HS-27A (cell line): ENCODE results near the gene RPUSD2.
"Not testable (repeated sequence)": the region's sequence is repeated elsewhere in the genome, so short reads cannot be mapped to it uniquely, and the experiment has no call there.

ENCODE experiments used
- DNase-seq: peaks from one replicate; pipeline ENCODE4 v3.0.0-alpha.2; 2012; ENCODE audit warnings: low read depth, missing footprints

Gene RPUSD2

DNA sequence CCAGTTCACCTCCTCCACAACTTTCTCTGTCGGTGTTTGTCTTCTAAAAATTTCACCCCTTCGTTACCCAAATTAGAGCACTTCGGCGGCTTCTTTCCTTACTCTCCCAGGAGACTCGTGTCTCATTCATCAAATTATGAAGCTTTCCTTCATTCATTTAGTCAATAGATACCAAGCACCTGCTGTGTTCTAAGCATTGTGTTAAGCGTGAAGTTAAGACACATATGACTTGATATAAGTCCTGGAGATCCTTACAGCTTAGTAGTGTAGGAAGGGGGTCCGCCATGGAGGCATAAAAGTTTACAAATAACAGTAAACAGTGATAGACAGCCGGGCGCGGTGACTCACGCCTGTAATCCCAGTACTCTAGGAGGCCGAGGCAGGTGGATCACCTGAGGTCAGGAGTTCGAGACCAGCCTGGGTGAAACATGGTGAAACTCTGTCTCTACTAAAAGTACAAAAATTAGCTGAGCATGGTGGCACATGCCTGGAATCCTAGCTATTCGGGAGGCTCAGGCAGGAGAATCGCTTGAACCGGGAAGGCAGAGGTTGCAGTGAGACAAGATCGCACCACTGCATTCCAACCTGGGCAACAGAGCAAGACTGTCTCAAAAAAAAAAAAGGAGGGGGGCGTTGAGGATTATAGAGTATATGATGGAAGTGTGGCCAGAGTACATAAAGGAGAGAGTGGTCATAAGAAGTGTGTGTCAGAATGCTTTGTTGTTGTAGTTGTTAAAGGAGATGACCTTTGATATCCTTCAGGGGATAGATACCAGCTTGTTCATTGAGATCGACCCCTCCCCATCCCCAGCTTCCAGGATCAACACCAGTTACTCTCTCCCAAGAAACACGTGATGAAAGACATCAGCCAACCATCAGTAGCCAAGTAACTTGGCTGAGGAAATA lies 3.5 kb upstream of the RPUSD2 start:
- no peak for DNase-seq

DNA sequence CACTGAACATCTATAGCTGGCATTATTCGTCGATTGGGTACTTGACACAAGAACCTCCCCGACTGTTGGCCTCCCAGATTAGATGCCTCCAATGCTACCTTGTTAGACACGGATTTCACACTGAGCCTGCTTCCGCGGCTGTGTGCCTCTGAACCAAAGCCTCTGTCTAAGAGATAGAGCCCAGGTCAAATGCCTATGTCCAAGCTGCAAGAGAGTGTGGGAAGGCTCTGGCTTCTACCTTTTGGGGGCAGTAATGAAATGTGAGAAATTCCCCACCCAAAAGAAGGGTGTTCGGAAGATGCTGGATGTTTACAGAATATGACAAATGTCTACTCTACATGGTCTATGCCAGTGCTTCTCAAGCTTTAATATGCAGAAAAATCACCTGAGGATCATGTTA lies 2.0 kb upstream of the RPUSD2 start:
- no peak for DNase-seq

DNA sequence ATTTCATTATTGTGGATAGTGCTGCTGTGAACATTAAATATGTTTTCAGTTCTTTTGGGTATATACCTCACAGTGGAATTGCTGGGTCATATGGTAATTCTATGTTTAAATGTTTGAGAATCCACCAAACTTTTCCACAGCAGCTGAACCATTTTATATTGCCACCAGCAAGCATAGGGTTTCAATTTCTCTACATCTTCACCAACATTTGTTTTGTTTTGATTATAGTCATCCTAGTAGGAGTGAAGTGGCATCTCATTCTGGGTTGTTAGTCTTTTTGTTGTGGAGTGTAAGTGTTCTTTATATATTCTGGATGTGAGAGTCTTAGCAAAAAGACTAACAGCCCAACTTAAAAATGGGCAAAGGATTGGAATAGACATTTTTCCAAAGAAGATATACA lies 6.0 kb downstream of the RPUSD2 start:
- DNase-seq, result no peak

DNA sequence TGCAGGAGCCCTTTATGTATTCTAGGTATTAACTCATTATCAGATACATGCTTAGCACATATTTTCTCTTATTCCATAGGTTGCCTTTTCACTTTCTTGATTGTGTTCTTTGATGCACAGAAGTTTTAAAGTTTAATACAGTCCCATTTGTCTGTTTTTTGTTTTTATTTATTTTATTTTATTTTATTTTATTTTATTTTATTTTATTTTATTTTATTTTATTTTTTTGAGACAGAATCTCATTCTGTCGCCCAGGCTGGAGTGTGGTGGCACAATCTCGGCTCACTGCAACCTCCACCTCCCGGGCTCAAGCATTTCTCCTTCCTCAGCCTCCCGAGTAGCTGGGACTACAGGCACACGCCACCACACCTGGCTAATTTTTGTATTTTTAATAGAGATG lies 7.8 kb downstream of the RPUSD2 start:
- not testable (repeated sequence) for DNase-seq

DNA sequence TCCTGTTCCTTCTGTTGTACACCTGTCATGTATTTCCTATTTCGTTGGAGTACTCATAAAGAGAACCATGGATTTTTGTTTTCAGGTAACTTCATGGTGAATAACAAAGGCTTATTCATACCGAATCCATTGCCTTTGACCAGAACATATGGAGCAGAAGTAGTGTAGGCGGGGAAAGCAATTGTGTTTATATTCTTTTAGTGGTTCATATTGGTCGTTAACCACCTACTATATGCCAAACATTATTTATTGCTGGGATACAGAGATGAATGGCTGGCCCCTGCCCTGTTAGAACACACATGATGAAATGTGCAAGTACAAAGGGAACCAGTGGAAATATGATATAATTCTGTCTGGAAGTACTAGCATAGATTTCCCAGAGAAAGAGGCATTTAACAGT lies 9.8 kb downstream of the RPUSD2 start:
- no peak for DNase-seq

DNA sequence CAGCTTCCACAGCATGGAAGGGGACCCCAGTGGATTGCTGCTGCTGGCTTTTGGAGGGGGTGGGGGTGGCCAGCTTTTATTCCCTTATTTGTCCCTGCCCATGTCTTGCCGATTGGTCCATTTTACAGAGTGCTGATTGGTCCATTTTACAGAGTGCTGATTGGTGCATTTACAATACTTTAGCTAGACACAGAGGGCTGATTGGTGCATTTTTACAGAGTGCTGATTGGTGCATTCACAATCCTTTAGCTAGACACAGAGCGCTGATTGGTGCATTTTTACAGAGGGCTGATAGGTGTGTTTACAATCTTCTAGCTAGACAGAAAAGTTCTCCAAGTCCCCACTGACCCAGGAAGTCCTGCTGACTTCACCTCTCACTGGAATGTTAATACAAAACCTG lies 12.7 kb downstream of the RPUSD2 start:
- not testable (repeated sequence) for DNase-seq

DNA sequence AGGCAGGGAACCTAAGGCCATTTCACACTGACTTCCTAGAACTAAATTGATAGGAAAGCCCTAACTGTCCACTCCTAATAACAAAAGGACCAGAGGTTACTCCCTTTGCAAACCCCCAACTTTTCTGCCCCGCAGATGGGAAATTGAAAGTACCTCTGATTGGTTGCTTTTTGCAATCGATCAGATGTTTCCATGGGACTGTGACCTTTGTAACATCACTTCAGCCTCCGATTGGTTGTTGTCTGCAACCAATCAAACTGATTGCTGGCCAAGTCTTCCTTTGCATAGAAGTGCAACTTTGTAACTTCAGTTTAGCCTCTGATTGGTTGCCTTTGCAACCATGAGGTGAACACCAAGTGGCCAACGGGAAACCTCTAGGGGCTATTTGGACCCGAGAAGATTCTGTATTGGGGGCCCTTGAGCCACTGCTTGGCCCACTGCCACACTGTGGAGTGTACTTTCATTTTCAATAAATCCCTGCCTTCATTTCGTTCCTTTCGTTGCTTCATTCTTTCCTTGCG lies 13.7 kb downstream of the RPUSD2 start:
- no peak for DNase-seq

DNA sequence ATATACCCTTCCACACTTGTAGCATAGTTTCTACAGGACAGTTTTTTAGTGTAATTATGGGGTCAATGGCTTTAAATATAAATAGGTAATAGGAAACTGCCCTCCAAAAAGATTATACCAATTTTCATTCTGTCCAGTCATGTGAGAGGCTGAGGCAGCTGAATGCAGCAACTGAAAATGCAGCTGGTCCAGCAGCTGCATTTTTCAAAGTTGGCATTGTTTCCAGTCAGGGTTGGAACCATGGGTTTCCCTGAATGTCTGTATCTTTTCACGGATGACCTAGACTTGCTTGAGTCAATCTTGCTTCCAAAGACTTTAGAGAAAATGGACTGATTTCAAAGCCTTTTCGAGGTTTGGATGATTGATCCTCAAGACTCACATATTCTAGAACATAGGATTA lies 15.1 kb downstream of the RPUSD2 start:
- DNase-seq, result no peak

DNA sequence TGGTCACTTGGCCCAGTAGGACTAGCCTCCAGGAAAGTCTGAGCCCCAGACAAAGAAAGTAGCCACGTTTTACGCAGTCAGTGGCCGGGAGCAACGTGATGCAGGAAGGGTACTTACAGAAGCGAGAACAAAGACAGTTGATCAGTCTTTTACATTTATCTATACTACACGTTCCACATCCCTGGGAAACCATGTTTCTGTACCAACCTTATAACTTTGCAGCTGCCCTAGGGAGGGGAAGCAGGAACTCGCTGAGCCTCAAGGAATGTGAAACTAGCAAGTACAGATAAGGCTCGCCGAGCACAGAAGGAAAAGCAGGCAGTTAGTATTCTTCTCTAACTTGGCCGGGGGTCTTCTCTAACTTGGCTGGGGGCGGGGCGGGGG lies 21.6 kb downstream of the RPUSD2 start:
- no peak for DNase-seq

DNA sequence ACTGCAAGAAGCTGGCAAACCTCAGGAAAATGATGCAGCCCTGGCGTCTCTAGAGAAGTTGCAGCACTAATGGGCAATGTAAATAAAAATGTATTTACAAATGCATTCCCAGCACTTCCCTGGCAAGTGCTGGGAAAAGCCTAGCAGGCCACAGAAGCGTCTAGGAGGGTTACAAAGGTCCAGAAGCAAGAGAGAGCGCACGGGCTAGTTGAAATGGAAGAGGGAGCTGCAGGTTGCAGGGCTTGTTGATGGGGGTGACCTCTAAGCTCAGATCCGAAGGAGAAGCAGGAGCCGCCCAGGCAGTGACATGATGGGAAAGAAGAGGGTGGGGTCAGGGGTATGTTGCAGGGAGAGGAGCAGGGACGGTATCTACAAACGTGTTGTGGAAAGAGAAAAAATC lies 22.3 kb downstream of the RPUSD2 start:
- DNase-seq, result no peak

DNA sequence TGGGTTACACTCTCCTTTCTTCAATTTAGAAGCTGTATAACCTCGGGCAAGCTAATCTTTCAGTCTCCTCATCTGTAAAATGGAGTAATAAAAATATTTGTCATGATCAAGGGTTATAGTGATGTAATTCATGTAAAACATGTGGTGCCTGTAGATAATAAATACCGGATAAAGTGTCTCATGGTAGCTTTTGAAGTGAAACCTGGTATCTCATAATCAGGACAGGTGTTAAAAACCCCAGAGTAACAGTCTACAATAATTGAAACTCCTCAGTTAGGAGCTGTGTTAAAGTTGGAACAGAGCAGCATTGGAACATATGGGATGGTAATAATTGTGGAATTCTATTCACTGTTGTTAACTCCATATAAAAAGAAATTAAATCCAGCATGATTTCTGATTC lies 24.1 kb downstream of the RPUSD2 start:
- no peak for DNase-seq

DNA sequence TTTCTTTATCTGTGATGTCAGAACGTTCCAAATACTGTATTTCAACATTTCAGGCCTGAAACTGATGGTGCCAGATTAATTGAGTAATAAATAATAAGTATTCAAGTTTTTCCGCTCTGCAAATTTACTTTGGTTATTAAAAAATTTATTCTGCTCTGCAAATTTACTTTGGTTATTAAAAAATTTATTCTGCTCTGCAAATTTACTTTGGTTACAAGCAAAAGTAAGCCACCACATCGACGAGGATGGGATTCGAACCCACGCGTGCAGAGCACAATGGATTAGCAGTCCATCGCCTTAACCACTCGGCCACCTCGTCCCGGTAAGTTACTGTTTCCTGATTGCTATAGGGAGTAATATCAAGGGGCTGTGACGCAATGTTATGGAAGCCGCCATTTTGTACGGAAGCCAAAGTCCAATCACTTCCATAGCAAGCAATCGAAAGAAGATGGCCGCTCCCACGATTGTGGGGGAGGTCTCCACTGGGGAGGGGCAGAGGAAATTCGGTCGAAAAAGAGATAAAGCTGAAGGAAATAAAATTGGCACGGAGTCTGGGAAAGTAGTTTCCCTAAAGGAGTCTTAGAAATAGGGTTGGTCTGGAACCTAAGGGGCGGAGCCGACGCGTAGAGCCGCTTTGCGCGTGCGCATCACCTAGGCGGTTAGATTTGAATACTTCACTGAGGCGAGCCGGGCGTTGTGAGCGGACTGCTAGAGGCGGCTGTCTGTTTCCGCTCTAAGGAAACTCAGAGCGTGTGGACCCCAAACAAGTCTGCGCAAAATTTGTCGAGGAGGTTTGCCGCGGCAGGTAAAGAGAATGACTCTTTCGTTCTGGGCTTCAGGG lies 24.7 kb downstream of the RPUSD2 start, which contains the start of gene KNL1:
TSS of gene KNL1 (plus strand) at position 662 of the 841 bp plus-strand sequence. CDS start 8,683 bp downstream, outside the sequence.
- peak; percentile 98 for DNase-seq

DNA sequence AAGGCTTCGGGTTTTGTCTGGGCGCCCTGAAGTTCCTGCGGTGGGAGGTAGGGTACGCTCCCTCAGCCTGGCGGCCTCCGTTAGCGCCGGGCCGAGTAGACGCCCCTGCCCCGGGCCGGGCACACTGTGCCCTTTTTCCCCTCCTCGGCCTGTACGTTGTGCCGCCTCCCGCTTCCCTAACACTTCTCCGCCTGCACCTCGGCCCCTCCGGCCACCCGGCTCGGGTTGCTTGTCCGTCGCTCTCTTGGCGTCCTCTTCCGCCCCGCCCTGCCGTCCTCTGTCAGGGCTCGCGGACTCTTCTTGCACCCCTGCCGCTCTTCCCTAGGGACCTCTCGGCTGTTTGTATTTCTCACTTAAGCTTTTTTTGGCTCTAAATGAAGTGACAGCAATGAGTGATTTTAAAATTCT lies 25.3 kb downstream of the RPUSD2 start:
- DNase-seq, result peak; percentile 40

DNA sequence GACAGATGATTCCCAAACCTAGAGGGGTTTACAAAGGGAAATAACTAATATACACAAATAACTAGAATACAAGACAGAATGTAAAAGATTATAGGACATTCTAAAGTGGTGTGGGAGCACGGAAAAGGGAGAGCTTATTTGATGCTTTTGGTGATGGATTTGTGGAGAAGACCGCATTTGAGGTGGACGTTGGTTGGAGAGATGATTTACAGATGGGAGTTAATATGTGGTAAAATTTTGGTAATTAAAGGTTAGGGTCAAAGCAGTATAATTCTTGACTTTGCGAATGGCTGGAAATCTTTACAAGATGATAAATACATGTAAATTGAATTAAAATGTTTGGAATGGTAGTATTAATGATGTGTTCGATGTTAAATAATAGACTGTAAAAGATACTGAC lies 26.1 kb downstream of the RPUSD2 start:
- no peak for DNase-seq

DNA sequence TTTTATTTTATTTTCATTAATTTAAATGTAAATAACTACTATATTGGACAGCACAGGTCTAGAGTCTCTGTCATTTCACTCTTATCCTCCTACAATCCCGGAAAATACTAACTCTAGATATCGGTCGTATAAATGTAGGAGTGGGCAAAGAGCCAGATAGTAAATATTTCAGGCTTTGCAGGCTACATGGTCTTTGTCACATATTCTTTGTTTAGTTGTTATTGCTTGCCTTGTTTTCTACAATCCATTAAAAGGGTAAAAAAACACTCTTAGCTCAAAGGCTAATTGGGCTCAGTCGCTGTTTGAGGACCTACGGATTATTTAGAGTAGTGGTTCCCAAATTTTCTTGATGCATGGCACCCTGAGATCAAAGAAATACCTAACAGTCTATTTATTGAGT lies 26.7 kb downstream of the RPUSD2 start:
- DNase-seq, result no peak

DNA sequence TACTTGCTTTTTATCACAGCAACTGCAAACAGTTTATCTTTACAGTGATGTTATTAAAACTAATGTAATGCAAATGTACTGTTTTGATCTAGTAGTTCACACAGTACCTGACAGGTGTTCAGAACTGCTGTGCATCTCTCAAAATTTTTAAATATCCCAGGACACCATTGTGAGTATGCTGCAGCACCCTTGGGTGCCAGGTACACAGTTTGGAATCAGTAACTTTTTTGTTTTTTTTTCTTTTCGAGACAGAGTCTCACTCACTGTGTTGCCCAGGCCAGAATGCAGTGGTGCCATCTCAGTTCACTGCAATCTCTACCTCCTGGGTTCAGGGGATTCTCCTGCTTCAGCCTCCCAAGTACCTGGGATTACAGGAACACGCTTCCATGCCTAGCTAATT lies 27.9 kb downstream of the RPUSD2 start:
- DNase-seq, result no peak

DNA sequence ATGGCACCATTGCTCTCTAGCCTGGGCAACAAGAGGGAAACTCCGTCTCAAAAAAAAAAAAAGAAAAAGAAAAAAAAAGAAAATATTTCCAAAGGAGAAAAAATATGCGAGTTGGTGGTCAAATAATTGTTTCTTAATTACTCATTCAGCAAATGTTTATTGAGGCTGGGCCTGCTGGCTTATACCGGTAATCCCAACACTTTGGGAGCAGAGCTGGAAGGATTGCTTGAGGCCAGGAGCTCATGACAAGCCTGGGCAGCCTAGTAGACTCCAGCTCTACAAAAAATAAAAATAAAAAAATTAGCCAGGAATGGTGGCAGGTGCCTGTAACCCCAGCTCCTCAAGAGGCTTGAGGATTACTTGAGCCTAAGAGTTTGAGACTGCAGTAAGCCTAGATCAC lies 29.0 kb downstream of the RPUSD2 start:
- DNase-seq, result no peak

DNA sequence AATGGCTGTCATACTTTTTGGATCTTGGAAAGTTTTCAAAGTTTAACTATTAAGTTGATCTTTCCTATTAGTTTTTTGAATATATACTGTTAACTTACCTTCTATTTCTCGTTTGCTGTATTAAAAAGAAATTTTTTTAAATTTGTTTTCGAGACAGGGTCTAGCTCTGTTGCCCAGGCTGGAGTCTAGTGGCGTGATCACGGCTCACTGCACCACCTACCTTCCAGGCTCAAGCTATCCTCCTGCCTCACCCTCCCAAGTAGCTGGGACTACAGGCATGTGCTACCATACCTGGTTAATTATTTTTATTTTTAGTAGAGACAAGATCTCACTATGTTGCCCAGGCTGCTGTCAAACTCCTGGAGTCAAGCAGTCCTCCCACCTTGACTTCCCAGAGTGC lies 29.6 kb downstream of the RPUSD2 start:
- no peak for DNase-seq

DNA sequence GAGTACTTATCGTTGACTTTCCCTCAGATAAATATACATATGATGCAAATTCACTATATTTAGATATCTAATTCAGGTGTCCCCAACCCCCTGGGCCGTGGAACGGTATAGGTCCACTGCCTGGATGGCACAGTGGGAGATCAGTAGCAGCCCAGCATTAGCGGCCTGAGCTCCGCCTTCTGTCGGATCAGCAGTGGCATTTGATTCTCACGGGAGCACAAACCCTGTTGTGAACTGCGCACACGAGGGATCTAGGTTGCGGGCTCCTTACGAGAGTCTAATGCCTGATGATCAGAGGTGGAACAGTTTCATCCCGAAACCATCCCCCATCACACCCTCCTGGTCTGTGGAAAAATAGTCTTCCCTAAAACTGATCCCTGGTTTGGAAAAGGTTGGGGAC lies 31.9 kb downstream of the RPUSD2 start:
- no peak for DNase-seq

DNA sequence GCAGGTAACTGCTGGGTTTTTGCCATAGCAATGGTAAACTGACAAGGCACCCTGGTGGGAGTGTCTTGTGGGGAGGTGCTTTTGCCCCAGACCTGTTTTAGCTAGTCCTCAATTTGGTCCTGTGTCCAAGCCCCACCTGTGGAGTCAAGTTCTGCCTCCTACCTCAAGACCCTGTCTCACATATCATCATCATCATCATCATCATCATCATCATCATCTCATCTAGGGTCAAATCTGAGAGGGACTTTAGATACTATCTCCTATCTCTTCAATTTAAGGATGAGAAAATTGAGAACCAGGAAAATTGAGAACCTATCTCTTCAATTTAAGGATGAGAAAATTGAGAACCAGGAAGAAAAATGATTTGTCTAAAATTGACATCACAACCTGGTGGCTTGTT lies 34.8 kb downstream of the RPUSD2 start:
- no peak for DNase-seq

DNA sequence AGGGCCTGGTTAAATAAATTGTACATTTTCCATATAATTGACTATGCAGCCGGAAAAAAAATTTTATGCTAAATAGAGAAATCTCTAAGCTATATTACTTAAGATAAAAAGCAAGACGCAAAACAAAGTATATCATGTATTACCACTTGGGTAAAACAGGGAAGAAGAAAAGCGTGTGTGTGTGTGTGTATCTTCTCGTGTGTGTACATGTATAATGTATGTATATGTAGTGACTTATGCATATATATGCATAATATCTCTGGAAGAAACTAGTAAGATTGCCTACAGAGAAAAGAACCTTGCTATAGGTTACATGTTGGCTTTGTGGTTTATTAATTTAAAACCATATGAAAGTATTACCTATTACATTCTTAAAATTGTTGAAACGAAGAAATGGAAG lies 44.0 kb downstream of the RPUSD2 start:
- DNase-seq, result no peak

DNA sequence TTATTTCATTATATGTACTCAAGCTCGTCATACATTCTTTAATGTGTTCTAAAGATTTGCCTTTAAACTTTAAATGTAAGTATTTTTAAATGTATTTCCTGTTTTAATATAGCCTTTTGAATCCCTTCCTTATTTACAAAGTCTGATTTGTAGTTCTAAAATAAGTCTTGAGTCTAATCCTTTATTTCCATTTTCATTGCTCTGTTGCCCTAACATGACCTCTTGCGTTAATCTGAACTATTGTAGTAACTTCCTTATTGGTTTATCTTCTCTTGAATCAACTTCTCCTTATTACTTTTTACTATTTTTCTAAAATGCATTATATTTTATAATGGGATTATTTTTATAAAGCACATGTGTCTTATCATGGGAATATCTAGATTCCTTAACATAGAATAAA lies 48.9 kb downstream of the RPUSD2 start:
- no peak for DNase-seq

DNA sequence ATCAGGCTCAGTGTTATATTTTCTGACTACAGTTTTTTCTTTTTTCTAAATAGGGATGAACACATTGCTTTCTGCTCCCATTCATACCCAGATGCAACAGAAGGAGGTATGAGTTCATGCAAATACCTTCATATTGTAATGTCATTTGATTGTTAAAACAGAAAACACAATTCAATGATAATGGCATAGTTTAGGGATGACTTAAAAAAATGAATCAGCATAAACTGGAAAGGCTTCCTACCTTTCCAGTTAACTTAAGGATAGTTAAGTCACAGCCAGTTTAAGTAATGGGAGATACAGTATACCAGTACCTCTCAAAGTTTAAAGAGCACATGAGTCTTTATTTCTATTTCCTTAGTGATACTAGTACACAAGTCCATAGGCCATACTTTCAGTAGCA lies 49.8 kb downstream of the RPUSD2 start:
- DNase-seq, result no peak
